Duodenal mucosa (tissue), 2 donors: ENCODE measurements around the gene GABRE.

Experiments
- H3K27ac ChIP-seq: one replicate; pipeline ENCODE4 v1.7.0; 2013; ENCODE audit warnings: low read depth, low read length
- H3K27me3 ChIP-seq, 2 donors: one replicate each; pipeline ENCODE4 v1.7.0; 2013; ENCODE audit warnings: low read length in 2 of 2, control low read depth in 1 of 2; ENCODE audit not compliant: insufficient read depth in 2 of 2, control insufficient read depth in 1 of 2
- H3K36me3 ChIP-seq, 2 donors: one replicate each; pipeline ENCODE4 v1.7.0; 2013; ENCODE audit warnings: low read length in 2 of 2, control low read depth in 1 of 2; ENCODE audit not compliant: insufficient read depth in 2 of 2, control insufficient read depth in 1 of 2
- H3K4me1 ChIP-seq, 2 donors: one replicate each; pipeline ENCODE4 v1.7.0; 2013; ENCODE audit warnings: low read length in 2 of 2, control low read depth in 1 of 2; ENCODE audit not compliant: insufficient read depth in 2 of 2, control insufficient read depth in 1 of 2
- H3K4me3 ChIP-seq, 2 donors: one replicate each; pipeline ENCODE4 v1.7.0; 2013; ENCODE audit warnings: low read length in 2 of 2, low read depth in 1 of 2
- H3K9ac ChIP-seq, 2 donors: one replicate each; pipeline ENCODE4 v1.7.0; 2013; ENCODE audit warnings: low read length in 2 of 2, low read depth in 1 of 2
- H3K9me3 ChIP-seq, 2 donors: one replicate each; pipeline ENCODE4 v1.7.0; 2013; ENCODE audit warnings: low read length in 2 of 2, control low read depth in 1 of 2; ENCODE audit not compliant: control insufficient read depth in 1 of 2

GABRE gene

GRCh38 chrX:151973060-151973661 lies 1.3 kb downstream of the GABRE start:
- Histone ChIP-seq H3K4me1 (no peaks in the 10 kb centered on the region), H3K9ac (peak overlapping the region; percentile 38 to 57)

GRCh38 chrX:151970661-151971060 lies 3.8 kb downstream of the GABRE start:
- no peak overlapping the region for H3K4me3 ChIP-seq
- peaks cover 0 to 14% of the 10 kb centered on the region in 2 donors for H3K36me3 ChIP-seq
- H3K27ac ChIP-seq, result no peak overlapping the region
- H3K4me1 ChIP-seq, result no peaks in the 10 kb centered on the region
- H3K9ac ChIP-seq, result no peak overlapping the region
- H3K9me3 ChIP-seq, result no peaks in the 10 kb centered on the region
- H3K27me3 ChIP-seq, result no peaks in the 10 kb centered on the region

More at GRCh38 chrX:151973060-151973661, 1.3 kb downstream of the GABRE start:
- Histone ChIP-seq H3K27me3 (no peaks in the 10 kb centered on the region), H3K27ac (no peak overlapping the region), H3K36me3 (peaks cover 0 to 14% of the 10 kb centered on the region in 2 donors), H3K4me3 (peak overlapping the region; percentile 65 to 69), H3K9me3 (no peaks in the 10 kb centered on the region)

GRCh38 chrX:151970027-151970426 lies 4.4 kb downstream of the GABRE start:
- H3K4me3 ChIP-seq, result no peak overlapping the region
- no peak overlapping the region for H3K27ac ChIP-seq
- H3K27me3 ChIP-seq, result no peaks in the 10 kb centered on the region
- no peaks in the 10 kb centered on the region for H3K4me1 ChIP-seq
- H3K36me3 ChIP-seq, result peaks cover 0 to 14% of the 10 kb centered on the region in 2 donors
- no peak overlapping the region for H3K9ac ChIP-seq
- H3K9me3 ChIP-seq, result no peaks in the 10 kb centered on the region

GRCh38 chrX:151966236-151966635 lies 8.2 kb downstream of the GABRE start:
- no peak overlapping the region for H3K9ac ChIP-seq
- H3K4me1 ChIP-seq, result no peaks in the 10 kb centered on the region
- no peak overlapping the region for H3K4me3 ChIP-seq
- no peak overlapping the region for H3K27ac ChIP-seq
- peaks cover 0 to 14% of the 10 kb centered on the region in 2 donors for H3K36me3 ChIP-seq
- H3K27me3 ChIP-seq, result no peaks in the 10 kb centered on the region
- H3K9me3 ChIP-seq, result no peaks in the 10 kb centered on the region

- Histone ChIP-seq H3K27me3 (no peaks in the 10 kb centered on the region), H3K4me3 (no peak overlapping the region), H3K27ac (no peak overlapping the region)
Observed at GRCh38 chrX:151962034-151962433, 12.4 kb downstream of the GABRE start.

GRCh38 chrX:151958101-151958500 lies 16.4 kb downstream of the GABRE start:
- Histone ChIP-seq H3K27me3 (no peaks in the 10 kb centered on the region), H3K4me1 (no peaks in the 10 kb centered on the region)

More at GRCh38 chrX:151962034-151962433, 12.4 kb downstream of the GABRE start:
- no peaks in the 10 kb centered on the region for H3K9me3 ChIP-seq
- H3K9ac ChIP-seq, result no peak overlapping the region
- H3K36me3 ChIP-seq, result peaks cover 4 to 13% of the 10 kb centered on the region in 2 donors
- no peaks in the 10 kb centered on the region for H3K4me1 ChIP-seq

GRCh38 chrX:151954730-151955129 lies 19.7 kb downstream of the GABRE start:
- Histone ChIP-seq H3K27ac (no peak overlapping the region), H3K9ac (no peak overlapping the region)

More at GRCh38 chrX:151958101-151958500, 16.4 kb downstream of the GABRE start:
- H3K27ac ChIP-seq, result no peak overlapping the region
- no peak overlapping the region for H3K4me3 ChIP-seq
- H3K9ac ChIP-seq, result no peak overlapping the region
- peaks cover 4 to 26% of the 10 kb centered on the region in 2 donors for H3K36me3 ChIP-seq
- no peaks in the 10 kb centered on the region for H3K9me3 ChIP-seq

GRCh38 chrX:151938172-151938571 lies 36.3 kb downstream of the GABRE start:
- Histone ChIP-seq H3K27me3 (no peaks in the 10 kb centered on the region), H3K9ac (no peak overlapping the region), H3K27ac (no peak overlapping the region), H3K4me3 (no peak overlapping the region), H3K4me1 (no peaks in the 10 kb centered on the region), H3K36me3 (no peaks in the 10 kb centered on the region), H3K9me3 (no peaks in the 10 kb centered on the region)

More at GRCh38 chrX:151954730-151955129, 19.7 kb downstream of the GABRE start:
- no peak overlapping the region for H3K4me3 ChIP-seq
- peaks cover 4 to 21% of the 10 kb centered on the region in 2 donors for H3K36me3 ChIP-seq
- H3K4me1 ChIP-seq, result no peaks in the 10 kb centered on the region
- H3K9me3 ChIP-seq, result no peaks in the 10 kb centered on the region
- no peaks in the 10 kb centered on the region for H3K27me3 ChIP-seq

GRCh38 chrX:151935358-151935757 lies 39.1 kb downstream of the GABRE start:
- Histone ChIP-seq H3K4me1 (no peaks in the 10 kb centered on the region), H3K9ac (no peak overlapping the region), H3K36me3 (no peaks in the 10 kb centered on the region), H3K27ac (no peak overlapping the region), H3K9me3 (no peaks in the 10 kb centered on the region), H3K4me3 (no peak overlapping the region), H3K27me3 (no peaks in the 10 kb centered on the region)

- no peaks in the 10 kb centered on the region for H3K36me3 ChIP-seq
- H3K27me3 ChIP-seq, result no peaks in the 10 kb centered on the region
Observed at GRCh38 chrX:151929126-151929525, 45.4 kb downstream of the GABRE start.

More at GRCh38 chrX:151929126-151929525, 45.4 kb downstream of the GABRE start:
- H3K4me3 ChIP-seq, result no peak overlapping the region
- no peaks in the 10 kb centered on the region for H3K4me1 ChIP-seq
- no peak overlapping the region for H3K27ac ChIP-seq
- H3K9ac ChIP-seq, result no peak overlapping the region
- no peaks in the 10 kb centered on the region for H3K9me3 ChIP-seq
